HL-60/S4 treated with retinoic acid at 250 ng/mL for 4 days and 3 days (cell line): Measurements from ENCODE around the gene SPATA32.
"Not testable (repeated sequence)": the region's sequence is repeated elsewhere in the genome, so short reads cannot be mapped to it uniquely, and the experiment has no call there.

Experiments used
- in situ Hi-C: fragments of 300-500 bp; cut with MboI; formaldehyde crosslinking; loops from 2 replicates; pipeline ENCODE4 v1.7.0; 2022; ENCODE audit warnings: low sequenced_read_pairs

Gene SPATA32

GRCh38 chr17:45273551-45273957 lies 11.7 kb upstream of the SPATA32 start:
- in situ Hi-C loops, result no loop called here

- in situ Hi-C loops, result no loop called here
Measured at GRCh38 chr17:45271603-45272002, 9.7 kb upstream of the SPATA32 start.

- in situ Hi-C loops, result no loop called here
Measured at GRCh38 chr17:45270828-45271418, 9.0 kb upstream of the SPATA32 start.

GRCh38 chr17:45269912-45270311 lies 8.0 kb upstream of the SPATA32 start:
- in situ Hi-C loops, result no loop called here

GRCh38 chr17:45267436-45268055 lies 5.7 kb upstream of the SPATA32 start:
- in situ Hi-C loops, result no loop called here

GRCh38 chr17:45266372-45266926 lies 4.6 kb upstream of the SPATA32 start:
- in situ Hi-C loops, result no loop called here

- in situ Hi-C loops, result no loop called here
Measured at GRCh38 chr17:45265821-45266220, 3.9 kb upstream of the SPATA32 start.

- in situ Hi-C loops, result no loop called here
Measured at GRCh38 chr17:45264988-45265387, 3.1 kb upstream of the SPATA32 start.

- in situ Hi-C loops, result no loop called here
Measured at GRCh38 chr17:45264430-45264829, 2.5 kb upstream of the SPATA32 start.

- in situ Hi-C loops, result no loop called here
Measured at GRCh38 chr17:45263477-45263860, 1.6 kb upstream of the SPATA32 start.

- in situ Hi-C loops, result no loop called here
Measured at GRCh38 chr17:45262516-45263476, 902 bp upstream of the SPATA32 start.

- in situ Hi-C loops, result no loop called here
Measured at GRCh38 chr17:45260204-45260783, 1.6 kb downstream of the SPATA32 start.

GRCh38 chr17:45258981-45259380 lies 2.9 kb downstream of the SPATA32 start:
- in situ Hi-C loops, result no loop called here

GRCh38 chr17:45257115-45257514 lies 4.8 kb downstream of the SPATA32 start:
- in situ Hi-C loops, result no loop called here

- in situ Hi-C loops, result no loop called here
Measured at GRCh38 chr17:45256114-45256966, 5.6 kb downstream of the SPATA32 start.

- in situ Hi-C loops, result no loop called here
Measured at GRCh38 chr17:45255358-45255757, 6.5 kb downstream of the SPATA32 start.

GRCh38 chr17:45253879-45254278 lies 8.0 kb downstream of the SPATA32 start:
- in situ Hi-C loops, result no loop called here

- in situ Hi-C loops, result not testable (repeated sequence)
Measured at GRCh38 chr17:45253237-45253636, 8.7 kb downstream of the SPATA32 start.

- in situ Hi-C loops, result no loop called here
Measured at GRCh38 chr17:45251931-45252330, 10.0 kb downstream of the SPATA32 start.
